CD14-positive monocyte (primary cell): ENCODE measurements around the gene MISP. TPM values are rescaled to one million over a fixed set of nuclear protein-coding genes. Genes with fewer than 3 reads are reported as not detected.

Experiments
- DNase-seq, 3 donors: peaks; one replicate each; pipeline ENCODE4 v3.0.0-alpha.2; 2011 to 2022
- H2AFZ ChIP-seq: 2 replicates; pipeline ENCODE4 v1.6.0; 2012; ENCODE audit warnings: mild to moderate bottlenecking, low read depth, low read length, inconsistent platforms; ENCODE audit not compliant: insufficient read depth, poor library complexity, severe bottlenecking
- H3K27ac ChIP-seq, 2 donors: 1 replicate in 1 of 2; 2 replicates in 1 of 2; pipeline ENCODE4 v1.5.1; 2012 to 2013; ENCODE audit warnings: low read length in 2 of 2, control low read depth in 1 of 2, inconsistent platforms in 1 of 2, low read depth in 1 of 2, mild to moderate bottlenecking in 1 of 2
- H3K27me3 ChIP-seq, 2 donors: one replicate each; pipeline versions ENCODE4 v1.6.0 to v1.6.1; 2011 to 2013; ENCODE audit warnings: low read length in 2 of 2; ENCODE audit not compliant: control insufficient read depth in 2 of 2, insufficient read depth in 2 of 2
- H3K36me3 ChIP-seq, 2 donors: replicated peaks in 1 of 2; 1 replicate in 1 of 2; 2 replicates in 1 of 2; pipeline versions ENCODE4 v1.5.1 to v1.6.1; 2012 to 2013; ENCODE audit warnings: low read length in 2 of 2, control low read depth in 1 of 2, inconsistent platforms in 1 of 2, mild to moderate bottlenecking in 1 of 2; ENCODE audit not compliant: insufficient read depth in 2 of 2, control insufficient read depth in 1 of 2
- H3K4me1 ChIP-seq, 2 donors: 1 replicate in 1 of 2; 2 replicates in 1 of 2; pipeline versions ENCODE4 v1.5.1 to v1.6.1; 2012 to 2013; ENCODE audit warnings: low read length in 2 of 2, control low read depth in 1 of 2, inconsistent platforms in 1 of 2, mild to moderate bottlenecking in 1 of 2, moderate library complexity in 1 of 2; ENCODE audit not compliant: insufficient read depth in 2 of 2, control insufficient read depth in 1 of 2
- H3K4me2 ChIP-seq: replicated peaks from 2 replicates; pipeline ENCODE3; 2012; ENCODE audit warnings: low read length, moderate library complexity, mild to moderate bottlenecking; ENCODE audit not compliant: poor library complexity, severe bottlenecking; ENCODE audit errors: extremely low read depth
- H3K4me3 ChIP-seq, 3 experiments: fragments of 200-600 bp in 1 of 3; sonication (generic) in 1 of 3; replicated peaks in 1 of 3; 1 replicate in 2 of 3; 2 replicates in 1 of 3; pipeline ENCODE4 v1.5.1; 2011 to 2013; ENCODE audit warnings: low read length in 3 of 3, mild to moderate bottlenecking in 3 of 3, control low read depth in 2 of 3, low read depth in 2 of 3, inconsistent platforms in 1 of 3, moderate library complexity in 1 of 3
- H3K79me2 ChIP-seq: 2 replicates; pipeline ENCODE4 v1.6.0; 2012; ENCODE audit warnings: mild to moderate bottlenecking, control low read depth, inconsistent platforms, low read length, moderate library complexity; ENCODE audit not compliant: insufficient read depth
- H3K9ac ChIP-seq: 2 replicates; pipeline ENCODE4 v1.6.0; 2017; ENCODE audit warnings: low read length, mild to moderate bottlenecking; ENCODE audit not compliant: insufficient read depth, poor library complexity, severe bottlenecking
- H3K9me3 ChIP-seq, 2 donors: replicated peaks in 1 of 2; 1 replicate in 1 of 2; 2 replicates in 1 of 2; pipeline versions ENCODE4 v1.5.1 to v1.6.1; 2012 to 2013; ENCODE audit warnings: low read length in 2 of 2, control low read depth in 1 of 2; ENCODE audit not compliant: control insufficient read depth in 1 of 2, insufficient read depth in 1 of 2
- H4K20me1 ChIP-seq: 2 replicates; pipeline ENCODE4 v1.6.0; 2012; ENCODE audit warnings: mild to moderate bottlenecking, low read length, control low read depth, moderate library complexity; ENCODE audit not compliant: insufficient read depth
- H3K27ac Mint-ChIP-seq, 7 donors: one replicate each; pipeline ENCODE4 v1.8.0; 2020; ENCODE audit warnings: mild to moderate bottlenecking in 7 of 7, mixed read lengths in 7 of 7, moderate library complexity in 6 of 7, inconsistent platforms in 2 of 7
- H3K27me3 Mint-ChIP-seq, 3 donors: one replicate each; pipeline ENCODE4 v1.8.0; 2021 to 2022; ENCODE audit warnings: low read depth in 3 of 3, mild to moderate bottlenecking in 3 of 3, mixed read lengths in 3 of 3, moderate library complexity in 3 of 3, inconsistent platforms in 1 of 3
- H3K36me3 Mint-ChIP-seq, 2 donors: one replicate each; pipeline ENCODE4 v1.8.0; 2020; ENCODE audit warnings: mixed read lengths in 2 of 2, inconsistent platforms in 1 of 2, mild to moderate bottlenecking in 1 of 2
- H3K4me1 Mint-ChIP-seq: one replicate; pipeline ENCODE4 v1.8.0; 2020; ENCODE audit warnings: mild to moderate bottlenecking, mixed read lengths
- H3K4me3 Mint-ChIP-seq, 2 donors: one replicate each; pipeline ENCODE4 v1.8.0; 2020; ENCODE audit warnings: mild to moderate bottlenecking in 2 of 2, mixed read lengths in 2 of 2, moderate library complexity in 1 of 2
- H3K9me3 Mint-ChIP-seq, 7 donors: one replicate each; pipeline ENCODE4 v1.8.0; 2020 to 2022; ENCODE audit warnings: mixed read lengths in 7 of 7, mild to moderate bottlenecking in 6 of 7, moderate library complexity in 6 of 7, inconsistent platforms in 2 of 7
- CTCF ChIP-seq: fragments of 200-600 bp; IDR thresholded peaks from one replicate; pipeline ENCODE4 v1.8.0; 2022; ENCODE audit warnings: antibody characterized with exemption, mild to moderate bottlenecking
- WGBS: methylation state at CpG from one replicate; pipeline ENCODE4 v1.1.5; 2013; ENCODE audit warnings: missing lambda C conversion rate; ENCODE audit not compliant: insufficient coverage; 5-methylcytosine and 5-hydroxymethylcytosine counted together
- intact Hi-C, 2 donors: fragments of 100-400 bp; cut with micrococcal nuclease; formaldehyde crosslinking; loops; one replicate each; pipeline versions ENCODE4 v1.15.0 to v1.15.1; 2023
- polyA plus RNA-seq, 3 donors: library from polyadenylated mRNA; depleted of rRNA in 1 of 3; unstranded in 2 of 3; stranded (reverse) in 1 of 3; fragments of 300-500 nt in 2 of 3; fragments of >200 nt in 1 of 3; fragmentation: Illumina TruSeq in 2 of 3; gene quantifications; 1 replicate in 2 of 3; 2 replicates in 1 of 3; pipeline ENCODE4 v1.2.3, GENCODE V29; 2012 to 2021

MISP gene
- polyA plus RNA-seq, 3 donors, result not detected

- peaks cover 0 to 28% of the 10 kb centered on the region in 2 donors for H3K27me3 ChIP-seq
- no peak overlapping the region for H3K27ac Mint-ChIP-seq
- intact Hi-C loops, result no loop called here
- no peak overlapping the region for H3K9ac ChIP-seq
- H3K4me2 ChIP-seq, result no peak overlapping the region
- no peak overlapping the region for H2AFZ ChIP-seq
- no peak for TF ChIP-seq CTCF
- H3K9me3 ChIP-seq, result peaks cover 5 to 9% of the 10 kb centered on the region in 2 donors
- DNase-seq, result no peak
- no peaks in the 10 kb centered on the region for H3K36me3 ChIP-seq
- no peak overlapping the region for H3K4me3 ChIP-seq
- 93% methylated on average over 18 of the region's 21 CpGs for WGBS
- H3K27ac ChIP-seq, result no peak overlapping the region
- no peaks in the 10 kb centered on the region for H3K79me2 ChIP-seq
- H3K4me1 ChIP-seq, result peaks cover 7 to 14% of the 10 kb centered on the region in 2 donors
- H3K36me3 Mint-ChIP-seq, result peaks cover 2 to 6% of the 10 kb centered on the region in 2 donors
- peaks cover 24 to 43% (median 27%) of the 10 kb centered on the region in 3 donors for H3K27me3 Mint-ChIP-seq
- no peaks in the 10 kb centered on the region for H3K4me1 Mint-ChIP-seq
- H3K4me3 Mint-ChIP-seq, result peak overlapping the region in 1 of 2 donors; percentile 46
- no peaks in the 10 kb centered on the region for H4K20me1 ChIP-seq
- peaks cover 8 to 16% (median 10%) of the 10 kb centered on the region in 7 donors for H3K9me3 Mint-ChIP-seq
Measured at GRCh38 chr19:710767-711166, 40.1 kb upstream of the MISP start.

GRCh38 chr19:711254-711653 is 39.7 kb upstream of the MISP start:
- Mint-ChIP-seq H3K9me3 (peaks cover 9 to 19% (median 12%) of the 10 kb centered on the region in 7 donors), H3K27me3 (peaks cover 23 to 42% (median 27%) of the 10 kb centered on the region in 3 donors), H3K27ac (no peak overlapping the region), H3K36me3 (peaks cover 2 to 6% of the 10 kb centered on the region in 2 donors), H3K4me1 (no peaks in the 10 kb centered on the region), H3K4me3 (peak overlapping the region in 1 of 2 donors; percentile 46)
- TF ChIP-seq CTCF, result no peak
- Histone ChIP-seq H3K9ac (no peak overlapping the region), H2AFZ (no peak overlapping the region), H3K4me2 (no peak overlapping the region), H3K9me3 (peaks cover 5 to 10% of the 10 kb centered on the region in 2 donors), H3K36me3 (no peaks in the 10 kb centered on the region), H3K4me1 (peaks cover 7 to 14% of the 10 kb centered on the region in 2 donors), H3K27ac (no peak overlapping the region), H3K4me3 (no peak overlapping the region), H4K20me1 (no peaks in the 10 kb centered on the region), H3K27me3 (peaks cover 0 to 28% of the 10 kb centered on the region in 2 donors), H3K79me2 (no peaks in the 10 kb centered on the region)
- intact Hi-C loops, result no loop called here
- 100% methylated on average over 2 of the region's 8 CpGs for WGBS
- DNase-seq, result no peak
